K562 (cell line): Measurements from ENCODE around the gene PEX5L. TPM values are rescaled to one million over a fixed set of nuclear protein-coding genes. Genes with fewer than 3 reads are reported as not detected.

Experiments
- ATAC-seq: fragments of 200-7000 bp; cut with Tn5 transposase; 3 replicates; pipeline ENCODE4 v1.9.1; 2020; ENCODE audit warnings: moderate library complexity
- BruUV-seq: library from RNA; stranded (reverse); fragments of 400-500 nt; replicated peaks from 2 replicates; lab custom pipeline; 2021; lab: Mats Ljungman, UMichigan
- CTCF ChIA-PET: fragments of 300-600 bp; formaldehyde crosslinking; extraction: SDS; loops from one replicate; lab custom pipeline; 2021; ENCODE audit warnings: low intra/inter-chr PET ratio; lab: Yijun Ruan, JAX
- POLR2A ChIA-PET: fragments of 300-600, 350-650 bp; sonication (Branson Sonifier 250); formaldehyde crosslinking; extraction: SDS; loops from one replicate; lab custom pipeline; 2021; ENCODE audit warnings: antibody characterized with exemption, inconsistent platforms; lab: Yijun Ruan, JAX
- DNase-seq, 4 experiments: peaks; one replicate each; pipeline versions ENCODE4 v3.0.0 to v3.0.0-alpha.2; 2011 to 2018; ENCODE audit warnings: low spot score in 3 of 4, mixed read lengths in 3 of 4; ENCODE audit errors: extremely low read depth in 1 of 4
- FAIRE-seq: peaks from 2 replicates; lab custom pipeline; 2011; peaks lifted over from hg19 to GRCh38; lab: Jason Lieb, UNC
- H2AFZ ChIP-seq: 2 replicates; pipeline ENCODE4 v1.6.0; 2011; ENCODE audit warnings: low read depth, low read length, control low read depth, inconsistent platforms
- H3K27ac ChIP-seq: fragments of 200-600 bp; 3 replicates; pipeline ENCODE4 v1.8.0; 2011; ENCODE audit warnings: low read depth, mild to moderate bottlenecking, control low read depth, inconsistent platforms, low read length, moderate library complexity, mixed read lengths; ENCODE audit errors: extremely low read depth
- H3K27me3 ChIP-seq, 2 experiments: fragments of 300-600 bp in 1 of 2; 2 replicates in 1 of 2; 3 replicates in 1 of 2; pipeline versions ENCODE4 v1.6.0 to v1.8.0; 2011; ENCODE audit warnings: inconsistent platforms in 2 of 2, low read length in 2 of 2, mild to moderate bottlenecking in 1 of 2, mixed read lengths in 1 of 2, moderate library complexity in 1 of 2; ENCODE audit not compliant: control insufficient read depth in 2 of 2, insufficient read depth in 2 of 2
- H3K36me3 ChIP-seq: fragments of 300-600 bp; 3 replicates; pipeline ENCODE4 v1.8.0; 2011; ENCODE audit warnings: mild to moderate bottlenecking, low read length, inconsistent platforms; ENCODE audit not compliant: control insufficient read depth, insufficient read depth
- H3K4me1 ChIP-seq, 2 experiments: fragments of 200-600 bp in 1 of 2; replicated peaks in 1 of 2; 2 replicates in 1 of 2; 3 replicates in 1 of 2; pipeline versions ENCODE4 v1.5.1 to v1.8.0; 2011; ENCODE audit warnings: inconsistent platforms in 2 of 2, low read length in 2 of 2, mild to moderate bottlenecking in 1 of 2, mixed read lengths in 1 of 2, moderate library complexity in 1 of 2; ENCODE audit not compliant: control insufficient read depth in 2 of 2, insufficient read depth in 2 of 2
- H3K4me2 ChIP-seq: 2 replicates; pipeline ENCODE4 v1.6.1; 2011; ENCODE audit warnings: low read length, control low read depth, inconsistent platforms, mixed read lengths; ENCODE audit not compliant: insufficient read depth
- H3K4me3 ChIP-seq: fragments of 200-600 bp; sonication (generic), shearing (Covaris generic); 2 replicates; pipeline ENCODE4 v1.5.1; 2016; ENCODE audit warnings: control low read depth, inconsistent platforms
- H3K79me2 ChIP-seq: fragments of 200-600 bp; 3 replicates; pipeline ENCODE4 v1.8.0; 2011; ENCODE audit warnings: low read length, inconsistent platforms; ENCODE audit not compliant: control insufficient read depth, insufficient read depth
- H3K9ac ChIP-seq, 2 experiments: 2 replicates each; pipeline versions ENCODE4 v1.6.0 to v1.6.1; 2011; ENCODE audit warnings: low read depth in 2 of 2, low read length in 2 of 2, control low read depth in 1 of 2, inconsistent platforms in 1 of 2, mild to moderate bottlenecking in 1 of 2, mixed read lengths in 1 of 2; ENCODE audit not compliant: insufficient read depth in 1 of 2
- H3K9me1 ChIP-seq: one replicate; pipeline ENCODE4 v1.6.0; 2011; ENCODE audit warnings: inconsistent platforms, mild to moderate bottlenecking, low read length, moderate library complexity; ENCODE audit not compliant: control insufficient read depth, insufficient read depth
- H3K9me3 ChIP-seq: replicated peaks from 2 replicates; pipeline ENCODE4 v1.5.1; 2011; ENCODE audit warnings: low read depth, low read length, inconsistent platforms; ENCODE audit not compliant: control insufficient read depth, insufficient read depth
- H4K20me1 ChIP-seq: replicated peaks from 2 replicates; pipeline ENCODE4 v1.6.1; 2011; ENCODE audit warnings: low read length, inconsistent platforms, mixed read lengths; ENCODE audit not compliant: control insufficient read depth, insufficient read depth
- BCOR ChIP-seq: fragments of 450-650 bp; IDR thresholded peaks from 2 replicates; pipeline ENCODE4 v1.6.1; 2016
- CTBP1 ChIP-seq: fragments of 450-650 bp; IDR thresholded peaks from 2 replicates; pipeline ENCODE4 v1.6.1; 2016; ENCODE audit warnings: borderline replicate concordance
- FOXP1 ChIP-seq: sonication (generic); formaldehyde crosslinking; IDR thresholded peaks from 2 replicates; pipeline ENCODE4 v1.8.0; 2022; ENCODE audit warnings: mild to moderate bottlenecking, missing genetic modification reagents
- HMGN3 ChIP-seq: IDR thresholded peaks from 2 replicates; pipeline ENCODE4 v1.6.1; 2011; ENCODE audit warnings: borderline replicate concordance, low read depth, mild to moderate bottlenecking, mixed read lengths, low read length; ENCODE audit not compliant: insufficient read length; ENCODE audit errors: extremely low read depth
- HSF4 ChIP-seq: fragments of 250-450 bp; sonication (Bioruptor Pico); IDR thresholded peaks from 2 replicates; pipeline ENCODE4 v2.1.2; 2022; ENCODE audit warnings: mild to moderate bottlenecking, moderate library complexity, borderline replicate concordance
- SREBF2 ChIP-seq: sonication (generic); formaldehyde crosslinking; IDR thresholded peaks from 2 replicates; pipeline ENCODE4 v1.4.0; 2020; ENCODE audit warnings: mild to moderate bottlenecking, missing genetic modification reagents
- WGBS: fragments of 100-300 bp; shearing (Covaris generic); methylation state at CpG from one replicate; pipeline ENCODE4 v1.1.6; 2016; ENCODE audit warnings: low coverage, mixed read lengths; ENCODE audit not compliant: insufficient coverage; ENCODE audit errors: missing lambda C conversion rate; 5-methylcytosine and 5-hydroxymethylcytosine counted together
- in situ Hi-C: fragments of 300-500 bp; cut with MboI; formaldehyde crosslinking; loops from 4 replicates; pipeline ENCODE4 v1.15.0; 2018; ENCODE audit warnings: inconsistent platforms, mixed read lengths
- intact Hi-C: fragments of 100-400 bp; cut with micrococcal nuclease; formaldehyde crosslinking; loops from 2 replicates; pipeline ENCODE4 v1.14.2; 2022
- polyA plus RNA-seq, 8 experiments: library from polyadenylated mRNA; depleted of rRNA in 4 of 8; stranded (reverse) in 5 of 8; unstranded in 3 of 8; fragments of >200 nt; fragmentation: Nextera tagmentation in 2 of 8; fragmentation: Illumina TruSeq in 1 of 8; extraction: Ambion mirVana in 2 of 8; extraction: Trizol in 1 of 8; gene quantifications; 2 replicates each; pipeline versions ENCODE4 v1.2.1 to v1.2.3, GENCODE V29; 2011 to 2014; ENCODE audit warnings: inconsistent platforms in 1 of 8, missing spikeins in 1 of 8
- total RNA-seq, 7 experiments: library from RNA; depleted of rRNA in 6 of 7; stranded (reverse); fragments of >200 nt in 6 of 7; fragmentation: Illumina TruSeq in 2 of 7; extraction: Trizol in 2 of 7; gene quantifications; 2 replicates each; pipeline versions ENCODE4 v1.2.1 to v1.2.3, GENCODE V29; 2011 to 2021; ENCODE audit warnings: low replicate concordance in 1 of 7
- TF ChIP-seq, protein P1 (sequence below): sonication (generic); formaldehyde crosslinking; IDR thresholded peaks from 2 replicates; pipeline ENCODE4 v1.8.0; 2022; ENCODE audit warnings: mild to moderate bottlenecking, missing genetic modification reagents
- TF ChIP-seq, protein P2 (sequence below), 2 experiments: fragments of 450-650 bp in 1 of 2; IDR thresholded peaks; 2 replicates each; pipeline ENCODE4 v1.6.1; 2011 to 2017; ENCODE audit warnings: low read depth in 2 of 2, antibody characterized with exemption in 1 of 2, borderline replicate concordance in 1 of 2, low read length in 1 of 2, mild to moderate bottlenecking in 1 of 2, mixed read lengths in 1 of 2; ENCODE audit not compliant: control insufficient read depth in 1 of 2
- TF ChIP-seq, protein P3 (sequence below): fragments of 250-450 bp; sonication (Bioruptor Pico); IDR thresholded peaks from 2 replicates; pipeline ENCODE4 v1.4.0; 2020

Gene PEX5L
- total and polyA plus RNA-seq, 9 of the 15 experiments (the other 6 are each of a cell fraction or from before 2014, with no cell fraction given) = not detected

DNA sequence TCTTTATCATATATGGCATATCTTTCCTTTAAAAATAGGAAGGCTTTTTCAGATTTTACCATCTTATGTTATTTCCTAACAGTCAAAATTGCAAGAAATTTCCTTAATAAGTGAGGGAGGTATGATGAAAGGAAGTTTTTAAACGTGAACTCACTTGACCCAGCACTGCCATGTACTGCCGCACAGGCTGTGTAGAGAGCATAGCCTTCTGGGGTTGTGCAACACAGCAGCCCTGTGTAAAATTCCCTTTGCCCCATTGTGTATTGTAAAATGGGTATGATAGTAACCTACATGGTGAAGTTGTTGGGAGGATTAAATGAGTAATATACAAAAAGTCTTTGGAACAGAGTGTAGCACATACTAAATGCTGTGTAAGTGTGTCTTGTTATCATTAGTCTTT lies 78.6 kb downstream of the PEX5L start (continued):
- TF ChIP-seq HSF4 (CRISPR knock-in tag) = no peak

DNA sequence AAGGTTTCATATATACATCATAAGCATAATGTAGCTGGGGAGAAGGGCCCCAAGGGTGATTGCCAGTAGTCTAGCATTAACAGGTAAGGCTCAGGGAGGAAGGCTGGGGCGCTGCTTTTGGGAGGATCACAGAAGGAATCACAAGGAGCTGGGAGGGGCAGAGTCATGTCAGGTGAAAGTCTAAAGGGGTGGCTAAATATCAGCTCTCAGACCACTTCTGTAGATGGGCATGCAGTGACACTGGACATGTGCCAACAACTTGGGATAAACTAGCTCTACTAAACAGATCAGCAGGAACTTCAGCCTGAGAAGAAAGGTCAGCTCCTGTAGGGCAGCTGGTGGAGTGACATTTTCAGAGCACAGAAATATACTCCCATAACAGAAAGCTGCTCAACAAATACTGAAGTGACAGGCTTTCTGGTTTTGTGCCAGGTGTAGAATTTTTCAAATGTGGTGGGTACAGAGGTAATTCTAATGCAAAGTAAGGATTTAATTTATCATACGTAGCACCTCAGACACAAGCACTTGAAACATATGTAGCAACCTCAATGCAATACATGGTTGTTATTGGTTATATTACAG lies 79.4 kb downstream of the PEX5L start:
- Histone ChIP-seq H3K4me2 (no peak overlapping the region), H4K20me1 (no peaks in the 10 kb centered on the region), H3K9me3 (no peaks in the 10 kb centered on the region), H3K36me3 (no peaks in the 10 kb centered on the region), H3K4me3 (no peak overlapping the region), H2AFZ (no peak overlapping the region), H3K27ac (no peak overlapping the region), H3K9me1 (no peaks in the 10 kb centered on the region), H3K79me2 (no peaks in the 10 kb centered on the region), H3K4me1 (no peaks in the 10 kb centered on the region), H3K9ac (no peak overlapping the region), H3K27me3 (no peaks in the 10 kb centered on the region)
- in situ Hi-C loops (no loop called here), intact Hi-C loops (no loop called here)
- ChIA-PET POLR2A (no interaction called here), CTCF (no interaction called here)
- 18% methylated on average over 2 of the region's 2 CpGs for WGBS
- ATAC-seq = no peak
- no peak for FAIRE-seq
- BruUV-seq = no TSS peak
- DNase-seq = no peak
- TF ChIP-seq SREBF2 (CRISPR knock-in tag) (no peak), BCOR (no peak), FOXP1 (CRISPR knock-in tag) (no peak), CTBP1 (no peak), HMGN3 (no peak)
- TF ChIP-seq, protein P1, sequence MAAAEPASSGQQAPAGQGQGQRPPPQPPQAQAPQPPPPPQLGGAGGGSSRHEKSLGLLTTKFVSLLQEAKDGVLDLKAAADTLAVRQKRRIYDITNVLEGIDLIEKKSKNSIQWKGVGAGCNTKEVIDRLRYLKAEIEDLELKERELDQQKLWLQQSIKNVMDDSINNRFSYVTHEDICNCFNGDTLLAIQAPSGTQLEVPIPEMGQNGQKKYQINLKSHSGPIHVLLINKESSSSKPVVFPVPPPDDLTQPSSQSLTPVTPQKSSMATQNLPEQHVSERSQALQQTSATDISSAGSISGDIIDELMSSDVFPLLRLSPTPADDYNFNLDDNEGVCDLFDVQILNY = no peak
- TF ChIP-seq, protein P2, sequence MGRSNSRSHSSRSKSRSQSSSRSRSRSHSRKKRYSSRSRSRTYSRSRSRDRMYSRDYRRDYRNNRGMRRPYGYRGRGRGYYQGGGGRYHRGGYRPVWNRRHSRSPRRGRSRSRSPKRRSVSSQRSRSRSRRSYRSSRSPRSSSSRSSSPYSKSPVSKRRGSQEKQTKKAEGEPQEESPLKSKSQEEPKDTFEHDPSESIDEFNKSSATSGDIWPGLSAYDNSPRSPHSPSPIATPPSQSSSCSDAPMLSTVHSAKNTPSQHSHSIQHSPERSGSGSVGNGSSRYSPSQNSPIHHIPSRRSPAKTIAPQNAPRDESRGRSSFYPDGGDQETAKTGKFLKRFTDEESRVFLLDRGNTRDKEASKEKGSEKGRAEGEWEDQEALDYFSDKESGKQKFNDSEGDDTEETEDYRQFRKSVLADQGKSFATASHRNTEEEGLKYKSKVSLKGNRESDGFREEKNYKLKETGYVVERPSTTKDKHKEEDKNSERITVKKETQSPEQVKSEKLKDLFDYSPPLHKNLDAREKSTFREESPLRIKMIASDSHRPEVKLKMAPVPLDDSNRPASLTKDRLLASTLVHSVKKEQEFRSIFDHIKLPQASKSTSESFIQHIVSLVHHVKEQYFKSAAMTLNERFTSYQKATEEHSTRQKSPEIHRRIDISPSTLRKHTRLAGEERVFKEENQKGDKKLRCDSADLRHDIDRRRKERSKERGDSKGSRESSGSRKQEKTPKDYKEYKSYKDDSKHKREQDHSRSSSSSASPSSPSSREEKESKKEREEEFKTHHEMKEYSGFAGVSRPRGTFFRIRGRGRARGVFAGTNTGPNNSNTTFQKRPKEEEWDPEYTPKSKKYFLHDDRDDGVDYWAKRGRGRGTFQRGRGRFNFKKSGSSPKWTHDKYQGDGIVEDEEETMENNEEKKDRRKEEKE (IDR thresholded peaks at IDR 0.05; ENCODE audit: borderline replicate concordance in 1 of 2, control insufficient read depth in 1 of 2, low read depth in 2 of 2, low read length in 1 of 2) = no peak
- TF ChIP-seq, protein P3, sequence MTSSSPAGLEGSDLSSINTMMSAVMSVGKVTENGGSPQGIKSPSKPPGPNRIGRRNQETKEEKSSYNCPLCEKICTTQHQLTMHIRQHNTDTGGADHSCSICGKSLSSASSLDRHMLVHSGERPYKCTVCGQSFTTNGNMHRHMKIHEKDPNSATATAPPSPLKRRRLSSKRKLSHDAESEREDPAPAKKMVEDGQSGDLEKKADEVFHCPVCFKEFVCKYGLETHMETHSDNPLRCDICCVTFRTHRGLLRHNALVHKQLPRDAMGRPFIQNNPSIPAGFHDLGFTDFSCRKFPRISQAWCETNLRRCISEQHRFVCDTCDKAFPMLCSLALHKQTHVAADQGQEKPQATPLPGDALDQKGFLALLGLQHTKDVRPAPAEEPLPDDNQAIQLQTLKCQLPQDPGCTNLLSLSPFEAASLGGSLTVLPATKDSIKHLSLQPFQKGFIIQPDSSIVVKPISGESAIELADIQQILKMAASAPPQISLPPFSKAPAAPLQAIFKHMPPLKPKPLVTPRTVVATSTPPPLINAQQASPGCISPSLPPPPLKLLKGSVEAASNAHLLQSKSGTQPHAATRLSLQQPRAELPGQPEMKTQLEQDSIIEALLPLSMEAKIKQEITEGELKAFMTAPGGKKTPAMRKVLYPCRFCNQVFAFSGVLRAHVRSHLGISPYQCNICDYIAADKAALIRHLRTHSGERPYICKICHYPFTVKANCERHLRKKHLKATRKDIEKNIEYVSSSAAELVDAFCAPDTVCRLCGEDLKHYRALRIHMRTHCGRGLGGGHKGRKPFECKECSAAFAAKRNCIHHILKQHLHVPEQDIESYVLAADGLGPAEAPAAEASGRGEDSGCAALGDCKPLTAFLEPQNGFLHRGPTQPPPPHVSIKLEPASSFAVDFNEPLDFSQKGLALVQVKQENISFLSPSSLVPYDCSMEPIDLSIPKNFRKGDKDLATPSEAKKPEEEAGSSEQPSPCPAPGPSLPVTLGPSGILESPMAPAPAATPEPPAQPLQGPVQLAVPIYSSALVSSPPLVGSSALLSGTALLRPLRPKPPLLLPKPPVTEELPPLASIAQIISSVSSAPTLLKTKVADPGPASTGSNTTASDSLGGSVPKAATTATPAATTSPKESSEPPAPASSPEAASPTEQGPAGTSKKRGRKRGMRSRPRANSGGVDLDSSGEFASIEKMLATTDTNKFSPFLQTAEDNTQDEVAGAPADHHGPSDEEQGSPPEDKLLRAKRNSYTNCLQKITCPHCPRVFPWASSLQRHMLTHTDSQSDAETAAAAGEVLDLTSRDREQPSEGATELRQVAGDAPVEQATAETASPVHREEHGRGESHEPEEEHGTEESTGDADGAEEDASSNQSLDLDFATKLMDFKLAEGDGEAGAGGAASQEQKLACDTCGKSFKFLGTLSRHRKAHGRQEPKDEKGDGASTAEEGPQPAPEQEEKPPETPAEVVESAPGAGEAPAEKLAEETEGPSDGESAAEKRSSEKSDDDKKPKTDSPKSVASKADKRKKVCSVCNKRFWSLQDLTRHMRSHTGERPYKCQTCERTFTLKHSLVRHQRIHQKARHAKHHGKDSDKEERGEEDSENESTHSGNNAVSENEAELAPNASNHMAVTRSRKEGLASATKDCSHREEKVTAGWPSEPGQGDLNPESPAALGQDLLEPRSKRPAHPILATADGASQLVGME = no peak
